PC-9 (cell line): Measurements from ENCODE around the gene TSPAN3. TPM values are rescaled to one million over a fixed set of nuclear protein-coding genes. Genes with fewer than 3 reads are reported as not detected.

Experiments used
- BruUV-seq: library from RNA; stranded (reverse); fragments of 400-500 nt; replicated peaks from 2 replicates; lab custom pipeline; 2021; lab: Mats Ljungman, UMichigan
- CTCF ChIA-PET: fragments of 300-600 bp; sonication (Branson Sonifier 250); formaldehyde crosslinking; loops from one replicate; lab custom pipeline; 2022; ENCODE audit warnings: antibody characterized with exemption; lab: Charles Lee
- POLR2A ChIA-PET: fragments of 300-600 bp; sonication (Branson Sonifier 250); formaldehyde crosslinking; loops from one replicate; lab custom pipeline; 2022; ENCODE audit warnings: antibody characterized with exemption; ENCODE audit not compliant: unreplicated experiment; lab: Charles Lee
- DNase-seq, 2 experiments: peaks; one replicate each; pipeline versions ENCODE4 v3.0.0 to v3.0.0-alpha.2; 2015 to 2022; ENCODE audit warnings: mixed read lengths in 1 of 2
- H2AFZ ChIP-seq: fragments of 200-600 bp; sonication (generic); 2 replicates; pipeline ENCODE4 v1.8.1; 2017; ENCODE audit warnings: antibody characterized with exemption
- H3F3A ChIP-seq: fragments of 200-600 bp; sonication (generic); 2 replicates; pipeline ENCODE4 v1.8.1; 2017; ENCODE audit warnings: antibody characterized with exemption, mild to moderate bottlenecking, low read depth; ENCODE audit not compliant: insufficient read depth
- H3K27ac ChIP-seq: fragments of 200-600 bp; sonication (generic); 2 replicates; pipeline ENCODE4 v1.6.1; 2016; ENCODE audit warnings: mixed run types
- H3K27me3 ChIP-seq: fragments of 200-600 bp; sonication (generic); 2 replicates; pipeline ENCODE4 v1.6.1; 2016; ENCODE audit warnings: low read depth, mixed run types; ENCODE audit not compliant: insufficient read depth
- H3K36me3 ChIP-seq: fragments of 200-600 bp; sonication (generic); 2 replicates; pipeline ENCODE4 v1.6.1; 2016; ENCODE audit warnings: low read depth, mixed run types
- H3K4me1 ChIP-seq: fragments of 200-600 bp; sonication (generic); replicated peaks from 2 replicates; pipeline ENCODE4 v1.6.1; 2016; ENCODE audit warnings: mixed run types; ENCODE audit not compliant: insufficient read depth
- H3K4me2 ChIP-seq: fragments of 200-600 bp; sonication (generic); 2 replicates; pipeline ENCODE4 v1.6.1; 2017; ENCODE audit warnings: mixed run types
- H3K4me3 ChIP-seq: fragments of 200-600 bp; sonication (generic); 2 replicates; pipeline ENCODE4 v1.6.1; 2016; ENCODE audit warnings: mixed run types
- H3K79me2 ChIP-seq: fragments of 200-600 bp; sonication (generic); 2 replicates; pipeline ENCODE4 v1.6.1; 2017; ENCODE audit warnings: low read depth, mixed run types
- H3K9me2 ChIP-seq: fragments of 200-600 bp; sonication (generic); 2 replicates; pipeline ENCODE4 v1.8.1; 2017; ENCODE audit warnings: mild to moderate bottlenecking; ENCODE audit not compliant: insufficient read depth
- H3K9me3 ChIP-seq: fragments of 200-600 bp; sonication (generic); 2 replicates; pipeline ENCODE4 v1.8.1; 2016; ENCODE audit warnings: low read depth; ENCODE audit not compliant: insufficient read depth
- H4K20me1 ChIP-seq: fragments of 200-600 bp; sonication (generic); 2 replicates; pipeline ENCODE4 v1.8.1; 2017; ENCODE audit not compliant: insufficient read depth
- EZH2 ChIP-seq: fragments of 200-600 bp; sonication (generic); IDR thresholded peaks from 2 replicates; pipeline ENCODE4 v1.8.0; 2017; ENCODE audit warnings: antibody characterized with exemption, low read depth
- intact Hi-C: fragments of 100-400 bp; cut with micrococcal nuclease; formaldehyde crosslinking; loops from one replicate; pipeline ENCODE4 v1.10.0; 2022; ENCODE audit not compliant: unreplicated experiment
- total RNA-seq: library from RNA; stranded (reverse); gene quantifications from 2 replicates; pipeline ENCODE4 v1.2.3, GENCODE V29; 2021
- TF ChIP-seq, protein P1 (sequence below): fragments of 200-600 bp; sonication (generic); conservative IDR thresholded peaks from 2 replicates; pipeline ENCODE4 v1.6.1; 2017; ENCODE audit warnings: mixed run types, antibody characterized with exemption, mild to moderate bottlenecking, moderate library complexity

The TSPAN3 gene
- total RNA-seq, 1 experiment from 2014 or later, result 151 TPM

DNA sequence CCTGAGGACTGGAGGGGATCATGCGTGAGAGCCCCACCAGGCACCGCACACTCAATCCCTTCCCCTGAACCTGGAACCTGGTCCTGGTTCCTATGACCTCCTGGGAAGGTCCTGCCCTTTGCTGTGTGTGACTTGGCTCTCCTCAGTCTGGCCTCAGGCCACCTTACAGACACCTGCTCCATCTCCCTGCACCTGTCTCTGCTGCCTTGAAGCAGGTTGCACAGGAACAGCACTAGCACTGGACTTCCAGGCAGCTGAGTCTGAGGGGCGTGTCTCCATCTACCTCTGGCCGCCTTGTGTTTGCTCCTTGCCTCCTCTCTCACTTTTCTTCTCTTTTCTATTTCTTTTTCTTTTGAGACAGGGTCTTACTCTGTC, 60.6 kb downstream of the TSPAN3 start:
- Histone ChIP-seq H4K20me1 (no peaks in the 10 kb centered on the region), H2AFZ (no peak overlapping the region), H3K4me3 (no peak overlapping the region), H3K9me2 (no peaks in the 10 kb centered on the region), H3K4me2 (no peak overlapping the region), H3K79me2 (no peaks in the 10 kb centered on the region), H3K27me3 (peaks cover 2% of the 10 kb centered on the region; the same call in 1 of the 2 replicates), H3F3A (no peaks in the 10 kb centered on the region), H3K36me3 (no peaks in the 10 kb centered on the region), H3K4me1 (peaks cover 10% of the 10 kb centered on the region; the same call in 1 of the 2 replicates), H3K27ac (no peak overlapping the region), H3K9me3 (no peaks in the 10 kb centered on the region)
- TF ChIP-seq, protein P1, sequence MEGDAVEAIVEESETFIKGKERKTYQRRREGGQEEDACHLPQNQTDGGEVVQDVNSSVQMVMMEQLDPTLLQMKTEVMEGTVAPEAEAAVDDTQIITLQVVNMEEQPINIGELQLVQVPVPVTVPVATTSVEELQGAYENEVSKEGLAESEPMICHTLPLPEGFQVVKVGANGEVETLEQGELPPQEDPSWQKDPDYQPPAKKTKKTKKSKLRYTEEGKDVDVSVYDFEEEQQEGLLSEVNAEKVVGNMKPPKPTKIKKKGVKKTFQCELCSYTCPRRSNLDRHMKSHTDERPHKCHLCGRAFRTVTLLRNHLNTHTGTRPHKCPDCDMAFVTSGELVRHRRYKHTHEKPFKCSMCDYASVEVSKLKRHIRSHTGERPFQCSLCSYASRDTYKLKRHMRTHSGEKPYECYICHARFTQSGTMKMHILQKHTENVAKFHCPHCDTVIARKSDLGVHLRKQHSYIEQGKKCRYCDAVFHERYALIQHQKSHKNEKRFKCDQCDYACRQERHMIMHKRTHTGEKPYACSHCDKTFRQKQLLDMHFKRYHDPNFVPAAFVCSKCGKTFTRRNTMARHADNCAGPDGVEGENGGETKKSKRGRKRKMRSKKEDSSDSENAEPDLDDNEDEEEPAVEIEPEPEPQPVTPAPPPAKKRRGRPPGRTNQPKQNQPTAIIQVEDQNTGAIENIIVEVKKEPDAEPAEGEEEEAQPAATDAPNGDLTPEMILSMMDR, result no peak
- no peak for TF ChIP-seq EZH2
- intact Hi-C loops, result no loop called here
- no peak for DNase-seq
- POLR2A ChIA-PET, result no interaction called here
- no TSS peak for BruUV-seq
- CTCF ChIA-PET, result no interaction called here

DNA sequence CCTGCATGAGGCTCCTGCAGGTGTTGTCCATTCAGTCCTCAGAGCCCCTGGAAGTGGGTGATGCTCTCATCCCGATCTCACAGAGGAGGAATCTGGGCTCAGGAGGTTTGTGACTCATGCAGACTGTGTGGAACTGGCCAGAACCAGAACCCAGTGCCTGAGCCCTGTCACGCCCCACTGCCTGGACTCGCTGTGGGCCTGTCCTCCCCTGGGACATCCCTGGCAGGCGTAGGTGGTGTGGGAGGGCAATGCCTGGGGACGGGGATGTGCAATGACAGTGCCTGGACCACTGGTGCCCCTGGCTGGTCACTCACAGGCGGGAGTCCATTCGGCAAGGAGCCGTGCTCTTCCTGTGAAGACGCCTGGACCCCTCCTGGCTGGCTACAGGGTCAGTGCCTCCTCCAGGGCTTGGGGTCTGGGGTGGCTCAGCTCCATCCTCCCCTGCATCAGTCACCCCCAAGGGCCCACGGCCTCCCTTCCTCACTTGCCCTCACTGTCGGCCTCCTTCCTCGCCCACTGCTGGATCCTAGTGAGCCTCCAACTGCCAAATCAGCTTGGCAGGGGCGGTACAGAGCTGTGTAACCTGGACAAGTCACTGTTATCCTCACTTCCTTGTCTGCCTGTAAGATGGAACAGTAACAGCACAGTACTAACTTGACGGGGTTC, 61.1 kb downstream of the TSPAN3 start:
- TF ChIP-seq, protein P1, result no peak
- no peak for TF ChIP-seq EZH2
- POLR2A ChIA-PET, result no interaction called here

DNA sequence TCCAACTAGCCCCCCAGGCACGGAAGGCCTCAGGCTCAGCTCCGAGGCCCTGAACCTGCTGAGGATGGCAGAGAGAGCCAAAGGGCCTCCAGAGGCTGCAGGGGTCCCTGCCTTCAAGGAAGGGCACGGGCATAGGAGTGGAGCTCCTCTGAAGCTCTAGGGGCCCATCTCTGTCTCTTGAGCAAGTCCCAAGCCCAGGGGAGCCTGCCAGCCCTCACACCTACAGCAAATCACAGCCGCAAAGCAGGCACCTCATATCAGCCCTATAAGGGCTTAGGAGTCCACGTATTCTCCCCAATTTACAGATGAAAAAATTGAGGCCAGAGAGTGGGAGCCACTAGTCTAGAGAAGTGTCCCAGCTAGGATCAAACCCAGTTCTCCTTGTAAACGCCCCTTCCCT, 61.7 kb downstream of the TSPAN3 start:
- Histone ChIP-seq H3K4me1 (peaks cover 8% of the 10 kb centered on the region; the same call in 1 of the 2 replicates), H4K20me1 (no peaks in the 10 kb centered on the region), H3K79me2 (no peaks in the 10 kb centered on the region), H2AFZ (no peak overlapping the region), H3K4me3 (no peak overlapping the region), H3K36me3 (no peaks in the 10 kb centered on the region), H3K27me3 (peaks cover 4% of the 10 kb centered on the region; the same call in 1 of the 2 replicates), H3K27ac (no peak overlapping the region), H3K4me2 (no peak overlapping the region), H3K9me2 (no peaks in the 10 kb centered on the region), H3K9me3 (no peaks in the 10 kb centered on the region), H3F3A (no peaks in the 10 kb centered on the region)
- intact Hi-C loops, result no loop called here
- ChIA-PET CTCF (no interaction called here), POLR2A (no interaction called here)
- no TSS peak for BruUV-seq
- TF ChIP-seq, protein P1, result no peak
- no peak for TF ChIP-seq EZH2
- DNase-seq, result no peak

More for the DNA sequence above, 61.1 kb downstream of the TSPAN3 start:
- no peak overlapping the region for H3K4me2 ChIP-seq
- CTCF ChIA-PET, result no interaction called here
- H2AFZ ChIP-seq, result no peak overlapping the region
- H3K27me3 ChIP-seq, result peaks cover 4% of the 10 kb centered on the region; the same call in 1 of the 2 replicates
- H3K4me3 ChIP-seq, result no peak overlapping the region
- no peak overlapping the region for H3K27ac ChIP-seq
- intact Hi-C loops, result no loop called here
- H4K20me1 ChIP-seq, result no peaks in the 10 kb centered on the region
- no peaks in the 10 kb centered on the region for H3K9me2 ChIP-seq
- no peaks in the 10 kb centered on the region for H3F3A ChIP-seq
- no peaks in the 10 kb centered on the region for H3K36me3 ChIP-seq
- H3K4me1 ChIP-seq, result peaks cover 10% of the 10 kb centered on the region; the same call in 1 of the 2 replicates
- no peaks in the 10 kb centered on the region for H3K9me3 ChIP-seq
- no peak for DNase-seq
- BruUV-seq, result no TSS peak
- no peaks in the 10 kb centered on the region for H3K79me2 ChIP-seq
